Measurements from ENCODE around the gene ACP2. TPM values are rescaled to one million over a fixed set of nuclear protein-coding genes. Genes with fewer than 3 reads are reported as not detected.

Gene ACP2
- total RNA-seq, 4 donors from 2014 or later = 20.4 to 38.0 (median 26.5) TPM

DNA sequence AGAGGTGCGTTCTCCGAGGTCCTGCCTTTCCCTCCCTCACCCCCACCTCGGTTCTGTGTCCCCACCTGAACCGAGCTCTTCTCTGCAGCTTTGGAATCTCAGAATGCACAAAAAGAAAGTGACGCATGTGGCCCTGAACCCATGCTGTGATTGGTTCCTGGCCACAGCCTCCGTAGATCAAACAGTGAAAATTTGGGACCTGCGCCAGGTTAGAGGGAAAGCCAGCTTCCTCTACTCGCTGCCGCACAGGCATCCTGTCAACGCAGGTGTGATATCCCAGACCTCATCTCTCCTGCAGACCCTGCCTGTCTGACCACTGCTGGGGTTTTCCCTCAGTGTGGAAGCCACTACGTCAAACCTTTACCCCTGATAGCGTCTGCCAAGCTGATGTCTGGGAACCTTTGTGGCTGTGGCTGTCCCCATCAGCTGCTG, 13.9 kb downstream of the ACP2 start:
- peaks cover 6 to 93% (median 16%) of the 10 kb centered on the region in 3 donors for H3K36me3 ChIP-seq
- 50 to 62% methylated on average over 6 to 11 of the region's 12 CpGs for WGBS, 2 donors
- no peaks in the 10 kb centered on the region for H3K9me3 ChIP-seq
- peak overlapping the region in 2 of 4 donors; percentile 19 to 35 for H3K27ac ChIP-seq
- TF ChIP-seq, protein P1, sequence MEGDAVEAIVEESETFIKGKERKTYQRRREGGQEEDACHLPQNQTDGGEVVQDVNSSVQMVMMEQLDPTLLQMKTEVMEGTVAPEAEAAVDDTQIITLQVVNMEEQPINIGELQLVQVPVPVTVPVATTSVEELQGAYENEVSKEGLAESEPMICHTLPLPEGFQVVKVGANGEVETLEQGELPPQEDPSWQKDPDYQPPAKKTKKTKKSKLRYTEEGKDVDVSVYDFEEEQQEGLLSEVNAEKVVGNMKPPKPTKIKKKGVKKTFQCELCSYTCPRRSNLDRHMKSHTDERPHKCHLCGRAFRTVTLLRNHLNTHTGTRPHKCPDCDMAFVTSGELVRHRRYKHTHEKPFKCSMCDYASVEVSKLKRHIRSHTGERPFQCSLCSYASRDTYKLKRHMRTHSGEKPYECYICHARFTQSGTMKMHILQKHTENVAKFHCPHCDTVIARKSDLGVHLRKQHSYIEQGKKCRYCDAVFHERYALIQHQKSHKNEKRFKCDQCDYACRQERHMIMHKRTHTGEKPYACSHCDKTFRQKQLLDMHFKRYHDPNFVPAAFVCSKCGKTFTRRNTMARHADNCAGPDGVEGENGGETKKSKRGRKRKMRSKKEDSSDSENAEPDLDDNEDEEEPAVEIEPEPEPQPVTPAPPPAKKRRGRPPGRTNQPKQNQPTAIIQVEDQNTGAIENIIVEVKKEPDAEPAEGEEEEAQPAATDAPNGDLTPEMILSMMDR (IDR thresholded peaks at IDR 0.05) = no peak
- TF ChIP-seq POLR2A (IDR thresholded peaks at IDR 0.05) = no peak
- DNase-seq = no peak
- intact Hi-C loops (cut with DNase I) = no loop called here
- no peaks in the 10 kb centered on the region for H3K27me3 ChIP-seq
- H3K4me3 ChIP-seq = peak overlapping the region in 1 of 4 donors; percentile 13
- peaks cover 0 to 12% (median 0%) of the 10 kb centered on the region in 3 donors for H3K4me1 ChIP-seq

DNA sequence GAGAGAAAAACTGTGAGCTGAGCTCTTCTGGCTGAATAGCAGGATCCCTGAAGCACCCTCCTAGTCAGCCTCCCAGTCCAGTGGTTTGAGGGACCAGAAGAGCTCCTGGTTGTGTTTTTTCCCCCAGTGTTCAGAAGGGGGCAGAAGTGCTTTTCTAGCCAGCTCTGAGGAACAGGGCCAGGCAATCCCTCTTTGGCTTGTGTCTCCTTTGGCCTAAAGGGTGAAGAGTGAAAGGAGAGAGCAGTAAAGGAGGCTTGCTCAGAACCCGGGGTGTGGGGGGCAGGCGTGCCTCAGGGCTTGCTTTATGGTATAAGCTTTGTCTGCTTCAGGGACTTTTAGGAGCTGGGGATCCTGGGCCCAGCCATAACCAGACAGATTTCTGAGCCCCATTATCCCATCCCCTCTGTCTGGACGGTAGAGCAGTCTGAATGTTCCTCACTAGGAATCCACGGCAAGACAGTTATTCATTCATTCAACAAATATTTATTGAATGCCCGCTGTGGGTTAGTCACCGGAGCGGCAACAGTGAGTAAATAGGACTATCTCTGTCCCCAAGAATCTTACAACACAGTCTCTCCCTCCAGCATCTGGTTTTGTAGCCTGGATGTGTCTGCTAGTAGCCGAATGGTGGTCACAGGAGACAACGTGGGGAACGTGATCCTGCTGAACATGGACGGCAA, 14.5 kb downstream of the ACP2 start:
- Histone ChIP-seq H3K36me3 (peaks cover under 1 to 93% (median 11%) of the 10 kb centered on the region in 3 donors), H3K9me3 (no peaks in the 10 kb centered on the region), H3K27ac (peak overlapping the region in 2 of 4 donors; percentile 19 to 35), H3K27me3 (no peaks in the 10 kb centered on the region), H3K4me1 (peaks cover 0 to 12% (median 0%) of the 10 kb centered on the region in 3 donors), H3K4me3 (peak overlapping the region in 1 of 4 donors; percentile 13)
- TF ChIP-seq, protein P1 (IDR thresholded peaks at IDR 0.05) = peak in 2 of 6 experiments; percentile 9 to 12
- no peak for TF ChIP-seq POLR2A (IDR thresholded peaks at IDR 0.05)
- intact Hi-C loops (cut with DNase I) = no loop called here
- DNase-seq = no peak
- 71 to 73% methylated on average over 11 of the region's 11 CpGs for WGBS, 2 donors

- Histone ChIP-seq H3K4me1 (peaks cover 0 to 12% (median 0%) of the 10 kb centered on the region in 3 donors), H3K36me3 (peaks cover 0 to 93% (median 1%) of the 10 kb centered on the region in 3 donors), H3K4me3 (no peak overlapping the region), H3K27ac (no peak overlapping the region), H3K27me3 (no peaks in the 10 kb centered on the region), H3K9me3 (no peaks in the 10 kb centered on the region)
- WGBS, 2 donors = 94 to 96% methylated on average over 2 to 4 of the region's 4 CpGs
- DNase-seq = no peak
- TF ChIP-seq, protein P1 (IDR thresholded peaks at IDR 0.05) = no peak
- TF ChIP-seq POLR2A (IDR thresholded peaks at IDR 0.05) = no peak
- intact Hi-C loops (cut with DNase I) = no loop called here
These were observed 15.6 kb downstream of the ACP2 start for GRCh38 chr11:47233051-47233450.

DNA sequence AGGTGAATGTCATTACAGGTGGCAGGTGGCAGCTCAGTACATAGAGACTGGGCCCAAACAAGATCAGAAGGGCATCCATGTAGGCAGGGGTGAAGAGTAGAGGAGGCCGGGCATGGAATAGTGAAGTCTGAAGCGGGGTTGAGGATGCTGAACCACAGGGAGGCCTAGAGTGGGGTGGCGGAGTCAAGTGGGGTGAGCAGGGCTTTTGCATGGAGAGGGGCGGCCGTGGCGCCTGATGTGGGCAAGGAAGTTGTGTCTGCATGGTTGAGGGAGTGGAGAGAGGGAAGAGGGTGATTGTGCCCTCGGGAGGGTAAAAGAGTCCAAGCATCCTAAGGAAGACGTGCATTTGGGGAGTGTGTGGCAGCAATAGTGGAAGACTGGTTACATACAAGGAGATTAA, 19.5 kb downstream of the ACP2 start:
- H3K27ac ChIP-seq = no peak overlapping the region
- peaks cover 0 to 5% (median 0%) of the 10 kb centered on the region in 3 donors for H3K4me1 ChIP-seq
- H3K27me3 ChIP-seq = no peaks in the 10 kb centered on the region
- TF ChIP-seq, protein P1 (IDR thresholded peaks at IDR 0.05) = no peak
- TF ChIP-seq POLR2A (IDR thresholded peaks at IDR 0.05) = no peak
- H3K4me3 ChIP-seq = no peak overlapping the region
- peaks cover 0 to 94% (median 3%) of the 10 kb centered on the region in 3 donors for H3K36me3 ChIP-seq
- no peak for DNase-seq
- no peaks in the 10 kb centered on the region for H3K9me3 ChIP-seq
- 85 to 91% methylated on average over 8 of the region's 8 CpGs for WGBS, 2 donors
- intact Hi-C loops (cut with DNase I) = no loop called here

- 85 to 94% methylated on average over 7 of the region's 7 CpGs for WGBS, 2 donors
- Histone ChIP-seq H3K9me3 (no peaks in the 10 kb centered on the region), H3K27me3 (no peaks in the 10 kb centered on the region), H3K27ac (no peak overlapping the region), H3K4me1 (peaks cover 0 to 1% (median under 1%) of the 10 kb centered on the region in 3 donors), H3K36me3 (peaks cover 4 to 100% (median 7%) of the 10 kb centered on the region in 3 donors), H3K4me3 (no peak overlapping the region)
- intact Hi-C loops (cut with DNase I) = no loop called here
- TF ChIP-seq, protein P1 (IDR thresholded peaks at IDR 0.05) = no peak
- no peak for DNase-seq
These were observed 22.8 kb downstream of the ACP2 start for GRCh38 chr11:47225552-47226400.

Measured in esophagus squamous epithelium (tissue), 5 donors.